ENCODE data around the gene ANKDD1B.
"Not testable (repeated sequence)": the region's sequence is repeated elsewhere in the genome, so short reads cannot be mapped to it uniquely, and the experiment has no call there.

ANKDD1B gene

DNA sequence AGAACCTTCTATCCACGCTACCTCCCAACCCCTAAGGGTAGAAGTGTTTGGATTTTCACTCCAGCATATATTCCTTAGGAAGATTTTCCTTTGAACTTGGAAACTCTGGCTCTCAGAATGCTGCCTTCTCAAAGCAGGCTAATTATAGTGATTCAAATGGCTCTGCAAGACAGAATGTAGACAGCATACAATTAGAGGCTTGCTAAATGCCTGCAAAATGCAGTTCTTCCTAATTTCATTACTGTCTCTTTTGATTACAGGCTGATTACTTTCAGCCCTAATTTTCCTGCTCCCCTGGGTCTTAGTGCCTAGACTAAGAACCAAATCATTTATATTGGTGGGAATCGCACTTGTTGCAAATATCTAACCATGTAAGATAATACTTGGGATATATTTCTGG lies 50.8 kb downstream of the ANKDD1B start:
- no peak for FAIRE-seq

DNA sequence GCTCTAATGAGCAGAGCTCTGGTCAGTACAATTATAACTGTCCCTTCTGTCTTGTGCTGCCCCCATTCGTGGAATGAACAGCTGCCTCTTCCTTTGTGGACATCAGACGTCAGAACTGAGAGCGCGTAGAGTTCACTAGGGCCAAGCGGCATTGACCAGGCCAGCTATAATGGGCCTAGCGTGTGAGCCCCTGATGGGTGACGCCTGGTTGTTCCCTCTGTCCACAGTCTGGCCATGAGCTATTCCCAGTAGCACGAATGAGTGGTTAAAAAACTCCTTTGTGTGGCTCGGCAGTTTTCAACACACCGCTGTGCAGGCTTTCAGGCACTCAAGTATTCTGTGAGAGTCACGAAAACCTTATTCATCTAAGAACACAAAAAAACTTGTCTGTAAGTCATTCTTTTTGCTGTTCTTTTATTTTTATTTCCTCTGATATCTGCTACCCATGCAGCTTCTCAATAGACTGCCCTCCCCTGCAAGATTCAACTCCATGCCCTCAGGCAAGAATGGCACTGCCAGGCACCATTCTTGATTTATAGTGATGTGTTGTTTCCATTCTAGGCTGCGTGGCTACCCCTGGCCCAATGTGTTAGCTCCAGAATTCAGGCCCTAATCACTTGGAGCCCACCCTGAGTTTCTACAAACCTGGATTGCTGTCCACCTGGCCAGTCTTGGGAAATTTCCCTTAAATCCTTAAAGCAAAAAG lies 52.5 kb downstream of the ANKDD1B start:
- no peak for FAIRE-seq

DNA sequence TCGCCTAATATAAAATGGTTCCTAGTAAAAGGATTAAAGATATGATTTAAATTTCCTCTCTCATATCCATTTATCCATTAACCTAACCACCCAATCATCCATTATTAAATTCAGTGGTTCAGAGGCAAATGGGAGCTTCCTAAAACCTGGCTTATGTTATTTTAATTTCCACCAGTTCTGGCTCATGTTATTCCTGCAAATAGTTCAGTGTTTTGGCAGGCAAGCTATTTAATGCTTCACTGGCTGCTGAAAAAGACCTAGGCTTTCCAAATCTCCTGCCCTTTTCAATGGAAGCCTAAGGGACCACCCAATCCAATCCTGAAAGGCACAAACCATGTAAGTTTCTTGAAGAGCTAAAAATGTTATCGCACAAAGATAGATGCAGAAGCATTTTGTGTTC lies 53.7 kb downstream of the ANKDD1B start:
- FAIRE-seq = no peak

DNA sequence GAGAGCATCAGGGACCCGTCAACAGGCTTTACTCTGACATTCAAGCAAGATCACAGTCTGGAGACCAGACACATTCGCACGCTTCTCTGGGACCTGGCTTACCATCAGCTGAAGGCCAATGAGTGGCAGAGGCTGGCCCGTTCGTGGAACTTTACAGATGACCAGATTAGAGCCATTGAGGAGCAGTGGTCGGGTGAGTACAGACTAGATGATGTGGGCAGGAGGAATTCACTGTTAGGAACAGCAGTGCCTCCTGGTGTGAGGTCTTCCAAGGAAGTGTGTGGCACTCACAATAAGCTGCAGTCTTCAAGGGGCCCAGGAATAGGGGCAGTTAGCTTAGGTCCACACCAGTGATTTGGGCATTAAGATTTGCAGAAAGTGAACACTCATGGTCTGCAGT lies 55.5 kb downstream of the ANKDD1B start:
- FAIRE-seq = no peak

DNA sequence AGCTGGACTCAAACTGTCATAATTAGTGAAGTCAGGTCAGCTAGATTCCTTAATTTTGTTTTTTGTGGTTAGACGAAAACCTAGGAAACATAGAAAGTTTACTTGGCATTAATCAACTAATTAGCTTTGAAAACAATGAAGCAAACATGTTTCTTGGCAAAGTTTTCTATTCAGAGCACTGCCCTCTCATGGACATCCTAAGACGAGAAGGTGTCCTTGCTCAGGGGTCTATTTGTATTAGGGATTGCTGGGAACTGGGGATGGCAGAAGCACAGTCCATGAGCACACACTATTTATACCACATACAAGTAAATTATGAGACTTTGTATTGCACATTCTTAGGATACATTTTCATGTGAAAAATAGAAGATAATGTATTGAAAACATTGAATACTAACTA lies 56.3 kb downstream of the ANKDD1B start:
- no peak for FAIRE-seq

DNA sequence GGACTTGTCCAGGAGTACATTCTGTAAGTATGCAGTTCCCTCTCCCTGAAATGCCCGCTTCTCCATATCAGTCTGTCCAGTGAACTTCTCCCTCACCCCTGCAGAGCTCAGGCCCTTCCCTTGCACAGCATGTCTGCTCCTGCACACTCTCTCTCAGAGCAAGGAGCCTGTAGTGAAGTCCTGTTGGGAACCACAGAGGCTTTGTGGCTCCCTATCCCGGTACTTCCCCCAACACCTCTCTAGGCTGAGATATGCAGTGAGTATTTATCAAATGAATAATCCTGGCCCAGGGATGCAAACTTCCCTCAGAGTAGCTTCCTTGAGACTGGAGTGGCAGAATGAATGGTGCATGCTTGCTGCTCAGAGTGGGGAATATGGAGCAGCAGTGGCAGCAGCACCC lies 57.2 kb downstream of the ANKDD1B start:
- no peak for FAIRE-seq

DNA sequence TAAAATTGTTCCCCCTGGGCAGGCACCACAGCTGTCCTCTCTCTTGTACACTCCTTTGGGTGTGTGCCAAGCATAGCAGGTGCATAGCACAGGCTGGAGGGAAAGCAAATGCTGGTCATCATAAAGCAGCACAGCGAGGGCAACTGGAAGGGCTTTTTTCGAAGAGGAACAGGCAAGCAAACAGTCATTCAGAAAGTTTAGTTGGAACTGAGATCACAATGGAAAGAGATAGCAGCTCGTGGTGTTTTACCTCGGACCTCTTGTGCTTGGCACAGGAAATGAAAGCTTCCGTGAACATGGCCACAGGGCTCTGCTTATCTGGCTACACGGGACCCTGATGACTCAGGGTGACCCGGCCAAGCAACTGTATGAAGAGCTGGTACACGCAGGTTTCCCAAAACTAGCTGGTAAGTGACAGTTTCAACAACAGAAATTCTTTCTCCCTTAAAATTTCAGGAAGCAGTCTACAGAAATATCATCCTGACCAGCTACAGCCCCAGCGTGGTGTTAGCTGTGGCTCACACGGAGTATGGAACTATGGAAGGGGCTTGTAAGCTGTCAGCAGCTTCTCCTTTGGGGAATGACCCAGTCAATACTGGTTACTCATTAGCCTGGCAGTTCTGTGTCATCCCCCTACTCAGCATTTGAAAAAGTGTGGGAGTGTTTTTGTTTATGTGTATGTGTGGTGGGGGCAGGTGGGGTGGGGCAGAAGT lies 57.9 kb downstream of the ANKDD1B start:
- no peak for FAIRE-seq

DNA sequence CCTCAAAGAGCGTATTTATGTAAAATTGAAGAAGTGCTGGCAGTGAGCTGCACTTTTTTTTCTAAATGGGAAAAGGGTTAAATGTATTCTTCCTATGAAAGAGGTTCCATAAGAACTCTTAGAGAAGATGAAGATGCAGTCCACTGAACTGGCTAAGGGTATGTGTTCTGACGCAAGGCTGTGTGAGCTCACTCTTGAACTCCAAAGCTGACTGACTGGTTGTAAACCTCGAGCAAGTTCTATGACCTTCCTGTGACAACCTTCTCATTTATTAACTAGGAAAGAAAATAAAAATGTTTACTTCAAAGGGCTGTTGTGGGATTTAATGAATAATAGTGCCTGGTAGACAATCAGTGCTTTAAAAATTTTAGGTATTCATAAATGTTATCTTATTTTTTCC lies 59.3 kb downstream of the ANKDD1B start:
- no peak for FAIRE-seq

DNA sequence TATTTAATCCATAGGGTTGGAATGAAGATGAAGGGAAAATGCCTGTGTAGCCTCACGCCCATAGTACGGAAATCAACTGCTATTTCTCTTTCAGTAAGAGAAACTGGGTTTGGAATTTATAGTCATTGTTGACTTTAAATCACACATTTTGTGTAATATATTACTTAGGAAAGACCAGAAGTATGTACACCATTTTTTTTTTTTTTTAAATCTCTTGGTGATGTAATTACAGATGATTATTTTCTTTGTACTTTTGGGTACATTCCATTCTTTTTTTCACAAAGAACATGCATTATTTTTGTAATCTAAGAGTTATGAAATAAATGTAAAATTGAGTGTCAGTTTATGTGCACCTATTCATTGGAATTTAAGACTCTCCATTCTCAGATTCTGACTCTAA lies 60.3 kb downstream of the ANKDD1B start:
- FAIRE-seq = peak; percentile 26

DNA sequence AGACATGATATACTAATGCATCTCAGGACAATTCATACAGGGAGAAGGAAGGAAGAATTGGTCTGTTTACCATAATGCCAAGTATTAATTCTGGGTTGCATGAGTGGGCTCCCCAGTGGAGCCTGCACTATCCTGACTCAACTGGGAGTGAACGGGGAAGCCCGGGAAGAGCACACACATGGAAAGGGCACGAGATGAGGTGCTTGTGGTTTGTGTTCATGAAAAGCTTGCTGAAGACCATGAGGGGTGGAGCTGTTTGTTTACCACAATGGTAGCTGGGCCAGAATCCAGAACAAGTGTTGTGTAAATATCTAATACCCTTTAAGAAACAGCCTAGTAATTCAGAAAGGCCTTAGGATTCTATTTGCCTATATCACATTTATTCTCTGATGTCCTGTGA lies 61.4 kb downstream of the ANKDD1B start:
- no peak for FAIRE-seq

DNA sequence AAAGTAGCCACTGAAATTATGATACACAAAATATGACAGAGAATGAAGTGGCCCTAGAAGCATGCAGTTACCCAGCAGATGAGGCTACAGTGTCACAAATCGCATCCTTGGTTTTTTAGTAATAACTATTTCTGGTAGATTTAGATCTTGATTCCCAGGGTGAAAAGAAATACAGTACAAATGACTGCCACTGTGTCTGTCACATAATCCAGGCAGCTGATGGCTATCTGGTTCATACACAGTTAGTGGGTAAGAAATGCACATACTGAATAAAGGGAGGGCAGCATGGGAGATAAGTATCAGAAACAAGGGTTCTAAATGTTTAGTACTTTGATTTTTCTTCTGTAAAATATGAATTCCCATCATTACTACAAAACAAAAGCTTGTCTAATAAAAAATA lies 64.5 kb downstream of the ANKDD1B start:
- FAIRE-seq = no peak

DNA sequence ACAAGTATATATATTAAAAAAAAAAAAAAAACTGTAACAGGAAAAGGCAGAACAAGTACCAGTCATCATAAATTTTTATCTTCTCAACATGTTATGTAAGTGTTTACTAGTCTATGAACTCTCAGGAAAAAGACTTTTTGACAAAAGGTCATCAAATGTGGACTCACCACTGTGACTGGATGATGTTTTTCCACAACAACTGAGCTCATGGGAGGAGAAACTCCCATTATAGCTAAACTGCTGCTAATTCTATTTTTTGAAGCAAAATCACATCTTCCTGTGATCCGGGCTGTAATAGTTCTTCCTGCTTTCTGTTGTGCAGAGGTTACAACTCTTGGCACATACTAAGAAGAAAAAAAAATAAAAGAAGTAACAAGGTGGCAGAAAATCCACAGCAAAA lies 66.4 kb downstream of the ANKDD1B start:
- FAIRE-seq = peak; percentile 61

DNA sequence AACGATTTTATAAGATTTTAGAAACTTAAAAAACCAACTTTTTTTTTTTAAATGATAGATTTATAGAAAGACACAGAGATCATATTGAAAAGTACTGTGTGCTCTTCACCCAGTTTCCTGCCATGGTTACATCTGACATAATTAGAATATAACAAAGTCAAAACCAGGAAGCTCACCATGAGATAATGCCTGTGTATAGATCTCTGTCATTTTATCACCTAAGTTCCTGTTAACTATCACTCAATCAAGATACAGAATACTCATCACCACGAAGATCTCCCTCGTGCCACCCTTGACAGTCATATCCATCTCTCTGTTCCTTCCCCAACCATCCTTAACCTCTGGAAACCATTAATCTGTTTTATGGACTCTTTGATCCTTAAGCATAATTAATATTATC lies 66.9 kb downstream of the ANKDD1B start:
- FAIRE-seq = peak; percentile 85

DNA sequence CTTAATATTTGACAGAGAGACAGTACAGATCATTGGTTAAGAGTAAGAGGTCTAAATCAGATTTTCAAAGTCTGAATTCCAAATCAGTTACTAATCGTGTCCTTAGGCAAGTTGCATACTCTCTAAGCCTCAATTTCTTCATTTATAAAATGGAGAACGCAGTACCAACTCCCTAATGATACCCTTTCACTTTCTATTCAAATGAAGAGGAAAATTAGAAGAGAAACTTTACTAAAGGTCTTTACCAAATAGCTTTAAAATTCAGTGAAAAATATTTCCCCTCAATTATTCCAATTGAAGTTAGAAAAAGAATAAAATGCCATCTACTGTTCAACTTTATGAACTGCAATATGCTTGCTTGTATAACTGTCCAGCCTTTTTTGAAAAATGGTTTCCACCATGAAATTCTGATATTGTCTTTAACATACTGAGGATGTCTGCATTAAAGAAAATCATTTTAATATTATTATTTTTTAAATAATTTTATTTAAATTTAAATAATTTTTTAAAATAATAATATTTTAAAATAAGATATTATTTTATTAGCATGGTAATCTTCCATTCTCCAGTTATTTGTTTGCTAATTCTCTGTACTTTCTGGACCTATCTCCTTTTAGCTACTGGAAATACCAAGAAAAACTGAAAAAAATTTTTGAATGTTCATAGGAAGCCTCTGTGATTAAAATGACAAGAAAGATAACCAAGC lies 70.0 kb downstream of the ANKDD1B start:
- FAIRE-seq = peak; percentile 98

DNA sequence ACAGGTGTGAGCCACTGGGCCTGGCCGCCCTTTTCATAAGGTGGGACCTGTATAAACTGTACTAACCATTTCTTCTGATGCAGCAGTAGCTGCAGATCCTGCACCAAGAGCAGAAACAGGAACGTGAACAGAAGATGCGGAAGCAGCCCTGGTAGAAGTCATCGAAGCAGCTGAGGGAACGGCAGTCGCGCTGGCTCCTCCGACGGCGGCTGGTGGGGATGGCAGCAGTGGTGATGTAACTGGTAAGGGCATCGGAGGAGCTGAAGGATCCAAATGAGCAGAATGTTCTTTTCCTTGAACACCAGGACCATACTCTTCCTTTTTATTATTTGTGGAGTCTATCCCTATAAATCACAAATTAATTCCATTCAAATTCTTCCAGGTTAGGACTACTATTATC lies 73.9 kb downstream of the ANKDD1B start:
- no peak for FAIRE-seq

DNA sequence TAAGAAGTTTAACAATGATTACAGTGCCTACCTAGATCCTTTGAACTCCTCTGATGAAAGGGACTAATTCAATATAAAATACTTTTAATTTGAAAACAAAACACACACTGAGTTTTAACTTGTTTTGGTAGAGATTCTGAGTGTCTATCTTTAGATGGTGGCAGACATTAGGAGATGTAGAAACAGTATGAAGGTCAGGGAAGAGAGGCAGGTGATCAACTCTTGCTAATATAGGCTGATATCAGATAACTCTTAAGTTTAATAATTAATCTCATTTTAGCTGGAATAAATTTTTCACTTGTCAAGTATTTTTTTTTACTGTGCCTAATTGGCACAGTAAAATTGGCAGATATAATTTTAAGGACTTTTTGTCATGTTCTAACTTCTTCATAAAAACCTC lies 75.2 kb downstream of the ANKDD1B start:
- FAIRE-seq = no peak

DNA sequence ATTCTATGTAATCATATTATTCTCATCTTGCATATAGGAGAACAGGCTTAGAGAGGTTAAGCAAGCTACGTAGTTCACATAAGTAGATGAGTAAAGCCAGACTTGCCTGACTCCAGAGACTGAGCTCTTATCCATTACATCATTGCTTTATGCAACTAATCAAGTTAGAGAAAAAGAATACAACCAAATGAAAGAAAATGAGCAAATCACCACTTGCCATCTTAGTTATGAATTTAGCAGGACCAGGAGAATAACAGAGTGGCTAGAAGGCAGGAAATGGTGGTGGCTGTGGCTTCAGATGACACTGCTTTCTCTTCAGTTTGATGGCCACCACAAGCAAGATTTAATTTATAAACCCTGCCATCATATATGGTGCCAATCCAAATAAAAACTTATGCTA lies 79.4 kb downstream of the ANKDD1B start:
- FAIRE-seq = no peak

DNA sequence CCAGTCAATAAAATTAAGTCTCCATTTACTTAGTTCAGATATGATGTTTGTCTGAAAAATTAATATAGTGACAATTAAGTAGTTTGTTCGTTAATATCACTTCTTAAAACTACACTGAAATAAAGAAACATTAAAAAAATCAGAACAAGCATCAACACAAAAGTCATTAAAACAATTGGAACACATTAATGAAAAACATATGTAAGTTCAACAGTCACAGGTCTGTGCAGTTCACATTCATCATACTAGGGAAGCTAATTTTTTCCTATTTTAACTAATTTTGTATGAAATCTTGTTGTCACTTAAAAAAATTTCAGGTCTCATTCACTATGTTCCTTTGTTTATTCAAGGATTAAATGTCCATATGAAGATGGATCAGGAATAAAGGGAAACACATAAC lies 83.5 kb downstream of the ANKDD1B start:
- peak; percentile 85 for FAIRE-seq

DNA sequence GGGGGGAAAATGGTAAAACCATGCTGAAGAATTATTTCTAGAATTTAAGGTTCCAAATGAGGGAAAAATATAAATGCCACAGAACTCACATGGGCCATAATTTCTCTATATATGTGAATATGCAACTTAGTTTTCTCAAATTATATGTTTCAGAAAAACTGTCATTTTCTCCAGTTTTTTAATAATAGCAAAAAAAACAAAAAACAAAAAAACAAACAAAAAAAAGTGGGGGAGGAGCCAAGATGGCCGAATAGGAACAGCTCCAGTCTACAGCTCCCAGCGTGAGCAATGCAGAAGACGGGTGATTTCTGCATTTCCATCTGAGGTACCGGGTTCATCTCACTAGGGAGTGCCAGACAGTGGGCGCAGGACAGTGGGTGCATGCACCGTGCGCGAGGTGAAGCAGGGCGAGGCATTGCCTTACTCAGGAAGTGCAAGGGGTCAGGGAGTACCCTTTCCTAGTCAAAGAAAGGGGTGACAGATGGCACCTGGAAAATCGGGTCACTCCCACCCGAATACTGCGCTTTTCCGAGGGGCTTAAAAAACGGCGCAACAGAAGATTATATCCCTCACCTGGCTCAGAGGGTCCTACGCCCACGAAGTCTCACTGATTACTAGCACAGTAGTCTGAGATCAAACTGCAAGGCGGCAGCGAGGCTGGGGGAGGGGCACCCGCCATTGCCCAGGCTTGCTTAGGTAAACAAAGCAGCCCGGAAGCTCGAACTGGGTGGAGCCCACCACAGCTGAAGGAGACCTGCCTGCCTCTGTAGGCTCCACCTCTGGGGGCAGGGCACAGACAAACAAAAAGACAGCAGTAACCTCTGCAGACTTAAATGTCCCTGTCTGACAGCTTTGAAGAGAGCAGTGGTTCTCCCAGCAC lies 84.5 kb downstream of the ANKDD1B start:
- FAIRE-seq = not testable (repeated sequence)

DNA sequence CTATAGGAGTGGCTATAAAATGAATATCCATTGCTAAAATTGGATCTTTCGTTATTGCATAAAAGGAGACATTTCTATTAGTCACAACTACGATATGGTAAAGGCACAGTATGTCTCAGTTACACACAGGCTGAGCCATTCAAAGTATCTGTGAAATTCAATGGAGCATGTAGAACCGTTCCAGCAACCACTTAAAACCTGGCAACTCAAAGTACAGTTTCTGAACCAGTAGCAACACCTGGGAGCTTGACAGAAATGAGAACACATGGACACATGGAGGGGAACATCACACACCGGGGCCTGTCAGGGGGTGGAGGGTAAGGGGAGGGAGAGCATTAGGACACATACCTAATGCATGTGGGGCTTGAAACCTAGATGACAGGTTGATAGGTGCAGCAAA lies 90.6 kb downstream of the ANKDD1B start:
- no peak for FAIRE-seq

DNA sequence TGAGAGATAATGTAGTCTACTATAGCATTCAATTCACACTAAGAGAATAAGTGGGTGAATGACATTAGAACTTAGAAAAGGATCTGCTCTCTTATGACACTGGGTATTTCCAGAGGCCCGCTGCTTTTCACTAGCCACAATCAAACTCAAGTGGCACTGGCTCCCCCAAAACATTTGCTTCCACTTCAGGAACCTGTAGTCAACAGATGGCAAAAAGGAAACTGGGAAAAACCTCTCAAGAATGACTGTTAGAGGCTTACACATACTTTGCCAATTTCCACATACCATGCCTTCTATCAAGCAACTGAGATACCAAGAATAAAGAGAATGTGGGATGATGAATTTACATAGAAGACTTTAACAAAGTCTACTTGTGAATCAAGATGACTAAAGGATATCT lies 94.8 kb downstream of the ANKDD1B start:
- no peak for FAIRE-seq

DNA sequence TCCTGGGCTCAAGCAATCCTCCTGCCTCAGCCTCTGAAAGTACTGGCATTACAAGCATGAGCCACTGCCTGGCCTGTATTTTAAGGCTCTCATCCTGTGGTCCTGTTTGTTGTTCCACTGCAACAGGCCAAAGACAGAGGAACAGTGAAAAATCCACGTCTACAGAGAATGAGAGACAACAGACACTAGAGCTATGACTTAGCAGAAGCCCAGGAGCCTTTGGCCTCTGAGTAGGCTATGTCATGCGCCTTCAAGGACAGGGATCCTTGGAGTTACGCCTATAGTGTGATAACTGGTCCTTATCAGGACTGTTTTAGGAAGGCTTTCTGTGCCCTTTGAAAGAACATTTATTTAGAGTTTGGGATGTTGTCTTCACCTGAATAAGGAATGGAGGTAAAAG lies 95.5 kb downstream of the ANKDD1B start:
- no peak for FAIRE-seq

DNA sequence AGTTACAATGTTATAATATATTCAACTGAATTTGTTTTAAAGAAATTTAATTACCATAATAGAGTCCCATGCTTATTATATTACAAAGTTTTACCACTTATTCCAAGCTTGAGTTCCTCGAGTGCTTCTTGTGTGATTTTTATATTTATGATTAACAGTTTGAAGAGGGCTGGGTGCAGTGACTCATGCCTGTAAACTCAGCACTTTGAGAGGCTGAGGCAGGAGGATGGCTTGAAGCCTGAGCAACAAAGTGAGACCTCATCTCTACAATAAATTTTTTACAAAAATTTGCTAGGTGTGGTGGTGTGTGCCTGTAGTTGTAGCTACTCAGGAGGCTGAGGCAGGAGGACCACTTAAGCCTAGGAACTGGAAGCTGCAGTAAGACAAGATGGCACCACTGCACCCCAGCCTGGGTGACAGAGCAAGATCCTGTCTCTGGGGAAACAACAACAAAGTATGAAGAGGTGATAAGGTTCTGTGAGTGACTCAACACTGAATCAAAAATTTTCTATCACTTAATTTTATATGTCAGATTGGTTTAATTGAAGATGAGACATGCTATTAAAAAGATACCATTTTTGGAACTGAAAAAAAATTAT lies 96.8 kb downstream of the ANKDD1B start:
- no peak for FAIRE-seq
